ENCODE results near the gene ZMAT5. TPM values are rescaled to one million over a fixed set of nuclear protein-coding genes. Genes with fewer than 3 reads are reported as not detected.

Gene ZMAT5
- polyA plus RNA-seq, 1 experiment, result 16.4 TPM

- ChIA-PET CTCF (interaction anchor here (0.7 to 1.5 kb wide), 3 partner anchors 78 to 321 kb away, joined by 3 to 5 read pairs (median 3); no protein-coding TSS in a partner anchor), POLR2A (interaction anchor here (0.8 to 1.3 kb wide), 4 partner anchors 32 to 116 kb away, joined by 3 to 5 read pairs (median 4); no protein-coding TSS in a partner anchor)
- no peak for TF ChIP-seq CTCF (IDR thresholded peaks at IDR 0.05; ENCODE audit: low read depth, low read length)
- peak within 1 kb of the TSS; percentile 47 for H3K27ac ChIP-seq (ENCODE audit: low read depth, low read length)
- no peaks in the 10 kb centered on the region for H3K27me3 ChIP-seq (ENCODE audit: control insufficient read depth, insufficient read depth, low read length)
- peak; percentile 69 for DNase-seq (ENCODE audit: low read depth, low spot score)
- H3K9me3 ChIP-seq (ENCODE audit: control insufficient read depth, insufficient read depth, low read length), result no peaks in the 10 kb centered on the region
- peak within 1 kb of the TSS; percentile 100 for H3K4me3 ChIP-seq (ENCODE audit: low read depth, low read length)
Observed at GRCh38 chr22:29767171-29768051, 604 bp upstream of the ZMAT5 start, which contains the start of gene UQCR10. Gene UQCR10 (plus strand): TSS chr22:29767369. CDS start chr22:29767399, 30 bp downstream.

- no peak for TF ChIP-seq CTCF (IDR thresholded peaks at IDR 0.05; ENCODE audit: low read depth, low read length)
- no peak overlapping the region for H3K27ac ChIP-seq (ENCODE audit: low read depth, low read length)
- CTCF ChIA-PET, result interaction anchor here (1.0 to 1.5 kb wide), 2 partner anchors 77 to 239 kb away, joined by 3 to 5 read pairs; no protein-coding TSS in a partner anchor
- no peaks in the 10 kb centered on the region for H3K27me3 ChIP-seq (ENCODE audit: control insufficient read depth, insufficient read depth, low read length)
- H3K9me3 ChIP-seq (ENCODE audit: control insufficient read depth, insufficient read depth, low read length), result no peaks in the 10 kb centered on the region
- no peak for DNase-seq (ENCODE audit: low read depth, low spot score)
- H3K4me3 ChIP-seq (ENCODE audit: low read depth, low read length), result peak overlapping the region; percentile 92
- POLR2A ChIA-PET, result interaction anchor here (0.8 to 1.3 kb wide), 4 partner anchors 16 to 117 kb away, joined by 3 to 5 read pairs (median 4); no protein-coding TSS in a partner anchor
Observed at GRCh38 chr22:29765905-29766631, 739 bp downstream of the ZMAT5 start.

GRCh38 chr22:29762263-29762662 is 4.5 kb downstream of the ZMAT5 start:
- no peak for DNase-seq (ENCODE audit: low read depth, low spot score)
- Histone ChIP-seq H3K27me3 (ENCODE audit: control insufficient read depth, insufficient read depth, low read length) (no peaks in the 10 kb centered on the region), H3K4me3 (ENCODE audit: low read depth, low read length) (no peak overlapping the region), H3K27ac (ENCODE audit: low read depth, low read length) (no peak overlapping the region), H3K9me3 (ENCODE audit: control insufficient read depth, insufficient read depth, low read length) (no peaks in the 10 kb centered on the region)
- ChIA-PET POLR2A (interaction anchor here (1.2 kb wide), 1 partner anchor 475 kb away, joined by 3 read pairs; no protein-coding TSS in a partner anchor), CTCF (no interaction called here)
- no peak for TF ChIP-seq CTCF (IDR thresholded peaks at IDR 0.05; ENCODE audit: low read depth, low read length)

GRCh38 chr22:29758959-29759358 is 7.8 kb downstream of the ZMAT5 start:
- no peak overlapping the region for H3K27ac ChIP-seq (ENCODE audit: low read depth, low read length)
- H3K27me3 ChIP-seq (ENCODE audit: control insufficient read depth, insufficient read depth, low read length), result no peaks in the 10 kb centered on the region
- POLR2A ChIA-PET, result no interaction called here
- H3K4me3 ChIP-seq (ENCODE audit: low read depth, low read length), result no peak overlapping the region
- DNase-seq (ENCODE audit: low read depth, low spot score), result no peak
- TF ChIP-seq CTCF (IDR thresholded peaks at IDR 0.05; ENCODE audit: low read depth, low read length), result no peak
- H3K9me3 ChIP-seq (ENCODE audit: control insufficient read depth, insufficient read depth, low read length), result no peaks in the 10 kb centered on the region
- CTCF ChIA-PET, result no interaction called here
